GM12892 (cell line): ENCODE measurements around the gene PURB.

Experiments used
- POLR2A ChIP-seq: IDR thresholded peaks from 2 replicates; pipeline ENCODE4 v1.6.1; 2011; ENCODE audit warnings: low read depth, low read length, control low read depth
- POLR2AphosphoS5 ChIP-seq: IDR thresholded peaks from 2 replicates; pipeline ENCODE4 v1.6.1; 2011; ENCODE audit warnings: low read depth, low read length, control low read depth
- TAF1 ChIP-seq: IDR thresholded peaks from 2 replicates; pipeline ENCODE4 v1.6.1; 2011; ENCODE audit warnings: low read depth, mild to moderate bottlenecking, control low read depth, low read length, borderline replicate concordance

- TF ChIP-seq POLR2AphosphoS5 = no peak
- no peak for TF ChIP-seq TAF1
- no peak for TF ChIP-seq POLR2A
These were observed 3.9 kb upstream of the PURB start for GRCh38 chr7:44889086-44889781.
